Hepatocyte (in vitro differentiated cells): ENCODE measurements around the gene SMS. TPM values are rescaled to one million over a fixed set of nuclear protein-coding genes. Genes with fewer than 3 reads are reported as not detected.

Source experiments
- DNase-seq: peaks from one replicate; pipeline ENCODE4 v3.0.0-alpha.2; 2016; ENCODE audit warnings: low spot score
- H2AFZ ChIP-seq: fragments of 200-600 bp; sonication (generic); 2 replicates; pipeline ENCODE4 v1.6.0; 2016; ENCODE audit warnings: antibody characterized with exemption, mild to moderate bottlenecking
- H3K27ac ChIP-seq: fragments of 200-600 bp; sonication (generic); 2 replicates; pipeline ENCODE4 v1.5.1; 2016; ENCODE audit warnings: mild to moderate bottlenecking
- H3K27me3 ChIP-seq: fragments of 200-600 bp; sonication (generic); 2 replicates; pipeline ENCODE4 v1.6.1; 2016
- H3K36me3 ChIP-seq: fragments of 200-600 bp; sonication (generic); replicated peaks from 2 replicates; pipeline ENCODE4 v1.5.1; 2016; ENCODE audit warnings: low read depth; ENCODE audit not compliant: insufficient read depth
- H3K4me1 ChIP-seq: fragments of 200-600 bp; sonication (generic); 2 replicates; pipeline ENCODE4 v1.5.1; 2016; ENCODE audit warnings: mild to moderate bottlenecking, moderate library complexity; ENCODE audit not compliant: insufficient read depth
- H3K4me2 ChIP-seq: fragments of 200-600 bp; sonication (generic); 2 replicates; pipeline ENCODE4 v1.6.0; 2016
- H3K4me3 ChIP-seq: fragments of 200-600 bp; sonication (generic); 2 replicates; pipeline ENCODE4 v1.5.1; 2016; ENCODE audit warnings: mild to moderate bottlenecking
- H3K79me2 ChIP-seq: fragments of 200-600 bp; sonication (generic); 2 replicates; pipeline ENCODE4 v1.6.0; 2017; ENCODE audit warnings: mild to moderate bottlenecking
- H3K9me2 ChIP-seq: fragments of 200-600 bp; sonication (generic); replicated peaks from 2 replicates; pipeline ENCODE4 v1.6.0; 2017; ENCODE audit warnings: mild to moderate bottlenecking; ENCODE audit not compliant: insufficient read depth
- H3K9me3 ChIP-seq: fragments of 200-600 bp; sonication (generic); 2 replicates; pipeline ENCODE4 v1.5.1; 2016; ENCODE audit warnings: low read depth, mild to moderate bottlenecking
- H4K20me1 ChIP-seq: fragments of 200-600 bp; sonication (generic); 2 replicates; pipeline ENCODE4 v1.6.0; 2016; ENCODE audit warnings: mild to moderate bottlenecking; ENCODE audit not compliant: insufficient read depth, poor library complexity, severe bottlenecking
- EZH2 ChIP-seq: fragments of 200-600 bp; sonication (generic); IDR thresholded peaks from 2 replicates; pipeline ENCODE4 v1.6.1; 2016; ENCODE audit warnings: antibody characterized with exemption, mild to moderate bottlenecking, borderline replicate concordance
- EZH2phosphoT487 ChIP-seq: fragments of 200-600 bp; sonication (generic); IDR thresholded peaks from one replicate; pipeline ENCODE4 v1.6.1; 2018; ENCODE audit warnings: antibody characterized with exemption, mild to moderate bottlenecking, low read depth, moderate library complexity; ENCODE audit not compliant: unreplicated experiment, severe bottlenecking
- WGBS: methylation state at CpG from one replicate; pipeline ENCODE4 v1.1.6; 2016; ENCODE audit warnings: low lambda C conversion rate; ENCODE audit errors: missing lambda C conversion rate; 5-methylcytosine and 5-hydroxymethylcytosine counted together
- polyA plus RNA-seq: library from polyadenylated mRNA; unstranded; fragments of >200 nt; fragmentation: Nextera tagmentation; extraction: Ambion mirVana; gene quantifications from 2 replicates; pipeline ENCODE4 v1.2.1, GENCODE V29; 2016
- total RNA-seq: library from RNA; depleted of rRNA; stranded (reverse); fragments of >200 nt; gene quantifications from 2 replicates; pipeline ENCODE4 v1.2.3, GENCODE V29; 2014
- TF ChIP-seq, protein P1 (sequence below): fragments of 200-600 bp; sonication (generic); IDR thresholded peaks from 2 replicates; pipeline ENCODE4 v1.5.1; 2016; ENCODE audit warnings: antibody characterized with exemption, mild to moderate bottlenecking; ENCODE audit not compliant: poor library complexity

The SMS gene
- total and polyA plus RNA-seq, 2 experiments from 2014 or later: 70.1 to 80.9 TPM

DNA sequence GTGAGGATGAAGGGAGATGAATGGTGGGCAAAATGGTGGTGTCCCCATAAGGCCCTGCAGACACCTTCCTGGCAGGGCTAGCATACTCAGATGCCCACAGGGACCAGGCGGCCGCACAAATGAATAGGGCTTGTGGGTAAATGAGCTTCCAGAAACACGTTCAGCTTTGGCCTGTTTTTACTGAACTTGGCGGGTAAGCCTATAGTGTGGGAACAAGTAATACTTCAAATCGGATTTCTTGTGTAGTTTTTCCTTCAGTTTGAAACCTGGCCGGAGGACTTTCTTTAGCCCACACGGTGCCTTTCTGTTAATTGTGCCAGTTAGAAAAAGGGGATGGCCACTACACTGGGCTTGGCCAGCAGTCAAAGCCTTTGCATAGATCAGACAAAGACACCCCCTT lies 22.8 kb downstream of the SMS start:
- Histone ChIP-seq H3K4me3 (no peak overlapping the region), H3K4me2 (no peak overlapping the region), H3K27ac (no peak overlapping the region), H3K4me1 (peaks cover 8% of the 10 kb centered on the region), H3K9me3 (no peaks in the 10 kb centered on the region), H3K9me2 (no peaks in the 10 kb centered on the region), H3K36me3 (no peaks in the 10 kb centered on the region), H2AFZ (no peak overlapping the region), H3K79me2 (peaks cover 81% of the 10 kb centered on the region), H3K27me3 (no peaks in the 10 kb centered on the region), H4K20me1 (peaks cover 10% of the 10 kb centered on the region)
- TF ChIP-seq EZH2 (no peak), EZH2phosphoT487 (no peak)
- TF ChIP-seq, protein P1, sequence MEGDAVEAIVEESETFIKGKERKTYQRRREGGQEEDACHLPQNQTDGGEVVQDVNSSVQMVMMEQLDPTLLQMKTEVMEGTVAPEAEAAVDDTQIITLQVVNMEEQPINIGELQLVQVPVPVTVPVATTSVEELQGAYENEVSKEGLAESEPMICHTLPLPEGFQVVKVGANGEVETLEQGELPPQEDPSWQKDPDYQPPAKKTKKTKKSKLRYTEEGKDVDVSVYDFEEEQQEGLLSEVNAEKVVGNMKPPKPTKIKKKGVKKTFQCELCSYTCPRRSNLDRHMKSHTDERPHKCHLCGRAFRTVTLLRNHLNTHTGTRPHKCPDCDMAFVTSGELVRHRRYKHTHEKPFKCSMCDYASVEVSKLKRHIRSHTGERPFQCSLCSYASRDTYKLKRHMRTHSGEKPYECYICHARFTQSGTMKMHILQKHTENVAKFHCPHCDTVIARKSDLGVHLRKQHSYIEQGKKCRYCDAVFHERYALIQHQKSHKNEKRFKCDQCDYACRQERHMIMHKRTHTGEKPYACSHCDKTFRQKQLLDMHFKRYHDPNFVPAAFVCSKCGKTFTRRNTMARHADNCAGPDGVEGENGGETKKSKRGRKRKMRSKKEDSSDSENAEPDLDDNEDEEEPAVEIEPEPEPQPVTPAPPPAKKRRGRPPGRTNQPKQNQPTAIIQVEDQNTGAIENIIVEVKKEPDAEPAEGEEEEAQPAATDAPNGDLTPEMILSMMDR: no peak
- DNase-seq: no peak
- WGBS: 83% methylated on average over 7 of the region's 7 CpGs

DNA sequence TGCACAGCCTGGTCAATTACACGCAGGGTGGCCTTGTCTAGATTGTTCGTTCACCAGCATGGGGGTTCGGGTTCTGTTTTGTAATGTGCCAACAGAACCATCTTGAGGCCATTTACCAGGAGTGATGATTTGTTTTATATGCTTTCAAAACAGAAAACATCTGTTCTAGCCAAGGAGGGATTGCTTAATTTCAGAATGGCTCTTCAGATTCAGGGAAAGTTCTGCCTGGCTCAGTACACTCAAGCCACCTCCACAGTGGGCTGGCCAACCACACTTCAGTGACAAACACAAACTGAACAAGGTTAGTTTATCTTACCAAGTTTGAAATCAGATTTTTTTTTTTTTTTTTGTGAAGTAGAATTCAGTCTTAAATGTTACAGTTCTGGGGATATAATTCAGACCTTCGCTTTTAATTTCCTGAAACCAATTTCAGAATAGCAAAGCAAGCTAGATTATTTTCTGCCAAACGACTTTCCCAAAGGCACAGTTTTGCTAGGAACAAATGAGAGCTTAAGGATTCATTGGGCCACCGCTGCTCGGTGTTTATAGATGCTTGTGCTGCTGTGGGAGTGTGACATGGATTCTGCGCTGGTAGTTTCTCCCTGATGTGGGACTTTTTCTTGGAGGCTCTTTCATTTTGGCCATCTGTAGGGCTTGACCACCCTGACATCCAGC lies 23.4 kb downstream of the SMS start:
- DNase-seq: no peak
- H3K9me3 ChIP-seq: no peaks in the 10 kb centered on the region
- TF ChIP-seq, protein P1: no peak
- TF ChIP-seq EZH2phosphoT487 (no peak), EZH2 (no peak)
- H3K79me2 ChIP-seq: peaks cover 75% of the 10 kb centered on the region
- no peak overlapping the region for H3K27ac ChIP-seq
- H3K27me3 ChIP-seq: no peaks in the 10 kb centered on the region
- no peaks in the 10 kb centered on the region for H3K9me2 ChIP-seq
- peaks cover 8% of the 10 kb centered on the region for H3K4me1 ChIP-seq
- H3K4me2 ChIP-seq: no peak overlapping the region
- no peak overlapping the region for H2AFZ ChIP-seq
- H4K20me1 ChIP-seq: peaks cover 10% of the 10 kb centered on the region
- 80% methylated on average over 8 of the region's 8 CpGs for WGBS
- no peak overlapping the region for H3K4me3 ChIP-seq
- H3K36me3 ChIP-seq: no peaks in the 10 kb centered on the region

DNA sequence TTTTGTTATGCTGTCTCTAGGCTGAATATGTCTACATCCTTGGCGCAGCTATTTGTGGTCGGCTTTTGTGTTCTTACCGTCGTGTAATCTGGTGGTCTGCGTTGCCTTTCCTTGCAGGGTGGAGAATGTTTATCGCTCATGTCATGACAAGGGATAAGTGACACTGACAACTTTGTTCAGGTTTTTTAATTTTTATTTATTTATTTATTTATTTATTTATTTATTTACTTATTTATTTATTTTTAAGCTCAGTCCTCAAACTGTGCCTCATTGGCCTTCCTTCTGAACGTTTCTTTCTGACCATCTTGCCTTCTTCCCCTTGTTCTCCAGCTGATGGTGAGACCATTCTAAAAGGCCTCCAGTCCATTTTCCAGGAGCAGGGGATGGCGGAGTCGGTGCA lies 26.4 kb downstream of the SMS start:
- Histone ChIP-seq H2AFZ (no peak overlapping the region), H3K79me2 (peaks cover 45% of the 10 kb centered on the region), H3K4me2 (no peak overlapping the region), H3K27ac (no peak overlapping the region), H4K20me1 (peaks cover 4% of the 10 kb centered on the region), H3K27me3 (no peaks in the 10 kb centered on the region), H3K36me3 (no peaks in the 10 kb centered on the region), H3K4me3 (no peak overlapping the region), H3K9me2 (no peaks in the 10 kb centered on the region), H3K9me3 (no peaks in the 10 kb centered on the region), H3K4me1 (no peaks in the 10 kb centered on the region)
- 87% methylated on average over 9 of the region's 9 CpGs for WGBS
- no peak for DNase-seq
- TF ChIP-seq EZH2: no peak
- TF ChIP-seq, protein P1: no peak
- no peak for TF ChIP-seq EZH2phosphoT487

DNA sequence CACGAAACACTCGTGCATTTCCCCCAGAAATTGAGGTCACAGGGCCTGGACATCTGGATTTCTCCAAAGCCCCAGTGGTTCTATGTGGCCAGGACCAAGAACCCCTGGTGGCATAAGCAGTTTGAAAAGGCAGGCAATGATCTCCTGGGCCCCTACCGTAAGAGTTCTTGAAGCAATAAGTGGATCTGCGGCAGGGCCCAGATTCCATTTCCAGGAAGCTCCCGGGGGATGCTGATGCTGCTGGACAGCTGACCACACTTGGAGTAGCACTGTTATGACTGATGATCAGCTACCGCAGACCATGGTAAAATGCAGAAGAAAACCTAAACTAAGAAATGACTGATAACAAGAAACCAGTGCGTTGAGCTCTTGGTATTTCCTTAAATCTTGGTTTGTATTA lies 27.8 kb downstream of the SMS start:
- whole genome bisulfite sequencing: 84% methylated on average over 7 of the region's 7 CpGs
- Histone ChIP-seq H3K4me3 (no peak overlapping the region), H3K9me3 (no peaks in the 10 kb centered on the region), H2AFZ (no peak overlapping the region), H4K20me1 (no peaks in the 10 kb centered on the region), H3K9me2 (no peaks in the 10 kb centered on the region), H3K36me3 (no peaks in the 10 kb centered on the region), H3K4me1 (no peaks in the 10 kb centered on the region), H3K27ac (no peak overlapping the region), H3K79me2 (peaks cover 30% of the 10 kb centered on the region), H3K4me2 (no peak overlapping the region), H3K27me3 (no peaks in the 10 kb centered on the region)
- no peak for DNase-seq
- no peak for TF ChIP-seq EZH2
- TF ChIP-seq, protein P1: no peak
- TF ChIP-seq EZH2phosphoT487: no peak
